ENCODE measurements around the gene NGFR. TPM values are rescaled to one million over a fixed set of nuclear protein-coding genes. Genes with fewer than 3 reads are reported as not detected.

NGFR gene
- total and polyA plus RNA-seq, 2 donors (not counting 1 experiment from before 2014, with no cell fraction given), result 0.14 to 0.17 TPM

GRCh38 chr17:49530118-49530517, 35.0 kb downstream of the NGFR start:
- no peak overlapping the region for H2AFZ ChIP-seq (ENCODE audit: low read length)
- no peaks in the 10 kb centered on the region for H4K20me1 ChIP-seq (ENCODE audit: control insufficient read depth, extremely low read depth, insufficient read depth, low read length)
- H3K27me3 ChIP-seq (ENCODE audit: control insufficient read depth, insufficient read depth, low read length), result peaks cover 11% of the 10 kb centered on the region
- H3K27ac ChIP-seq (ENCODE audit: insufficient read depth, low read length), result no peak overlapping the region
- H3K9me3 ChIP-seq (ENCODE audit: control insufficient read depth, insufficient read depth, low read depth, low read length), result no peaks in the 10 kb centered on the region
- no peak for TF ChIP-seq EZH2 (IDR thresholded peaks at IDR 0.05; ENCODE audit: low read length, missing control alignments)
- TF ChIP-seq CTCF (conservative IDR thresholded peaks at IDR 0.05 in 1 of 2, IDR thresholded peaks at IDR 0.05 in 1 of 2; ENCODE audit: low read depth in 1 of 2, low read length in 2 of 2), result no peak
- no peaks in the 10 kb centered on the region for H3K79me2 ChIP-seq (ENCODE audit: control insufficient read depth, insufficient read depth, low read length)
- no peak overlapping the region for H3K4me3 ChIP-seq (replicated peaks in 1 of 4; ENCODE audit: control extremely low read depth in 1 of 4, insufficient read depth in 1 of 4, low read depth in 3 of 4, low read length in 4 of 4)
- no peaks in the 10 kb centered on the region for H3K36me3 ChIP-seq (ENCODE audit: control insufficient read depth, insufficient read depth, low read length)
- DNase-seq (ENCODE audit: low read depth in 2 of 2), result no peak
- no peak overlapping the region for H3K4me2 ChIP-seq (ENCODE audit: extremely low read depth, insufficient read depth, low read length)
- H3K9ac ChIP-seq (ENCODE audit: insufficient read depth, low read length), result no peak overlapping the region
- H3K4me1 ChIP-seq (ENCODE audit: control insufficient read depth, extremely low read depth, insufficient read depth, low read length), result no peaks in the 10 kb centered on the region

GRCh38 chr17:49543860-49544259, 48.8 kb downstream of the NGFR start:
- no peak for DNase-seq (ENCODE audit: low read depth in 2 of 2)
- no peaks in the 10 kb centered on the region for H4K20me1 ChIP-seq (ENCODE audit: control insufficient read depth, extremely low read depth, insufficient read depth, low read length)
- H2AFZ ChIP-seq (ENCODE audit: low read length), result no peak overlapping the region
- no peaks in the 10 kb centered on the region for H3K9me3 ChIP-seq (ENCODE audit: control insufficient read depth, insufficient read depth, low read depth, low read length)
- H3K27me3 ChIP-seq (ENCODE audit: control insufficient read depth, insufficient read depth, low read length), result no peaks in the 10 kb centered on the region
- H3K79me2 ChIP-seq (ENCODE audit: control insufficient read depth, insufficient read depth, low read length), result no peaks in the 10 kb centered on the region
- H3K4me1 ChIP-seq (ENCODE audit: control insufficient read depth, extremely low read depth, insufficient read depth, low read length), result no peaks in the 10 kb centered on the region
- H3K4me2 ChIP-seq (ENCODE audit: extremely low read depth, insufficient read depth, low read length), result no peak overlapping the region
- no peak for TF ChIP-seq EZH2 (IDR thresholded peaks at IDR 0.05; ENCODE audit: low read length, missing control alignments)
- no peak for TF ChIP-seq CTCF (conservative IDR thresholded peaks at IDR 0.05 in 1 of 2, IDR thresholded peaks at IDR 0.05 in 1 of 2; ENCODE audit: low read depth in 1 of 2, low read length in 2 of 2)
- no peak overlapping the region for H3K4me3 ChIP-seq (replicated peaks in 1 of 4; ENCODE audit: control extremely low read depth in 1 of 4, insufficient read depth in 1 of 4, low read depth in 3 of 4, low read length in 4 of 4)
- H3K27ac ChIP-seq (ENCODE audit: insufficient read depth, low read length), result no peak overlapping the region
- H3K36me3 ChIP-seq (ENCODE audit: control insufficient read depth, insufficient read depth, low read length), result no peaks in the 10 kb centered on the region
- no peak overlapping the region for H3K9ac ChIP-seq (ENCODE audit: insufficient read depth, low read length)

- Histone ChIP-seq H3K9me3 (ENCODE audit: control insufficient read depth, insufficient read depth, low read depth, low read length) (no peaks in the 10 kb centered on the region), H3K27me3 (ENCODE audit: control insufficient read depth, insufficient read depth, low read length) (no peaks in the 10 kb centered on the region), H2AFZ (ENCODE audit: low read length) (no peak overlapping the region), H3K4me1 (ENCODE audit: control insufficient read depth, extremely low read depth, insufficient read depth, low read length) (no peaks in the 10 kb centered on the region), H3K36me3 (ENCODE audit: control insufficient read depth, insufficient read depth, low read length) (no peaks in the 10 kb centered on the region), H3K9ac (ENCODE audit: insufficient read depth, low read length) (no peak overlapping the region), H3K27ac (ENCODE audit: insufficient read depth, low read length) (no peak overlapping the region), H3K4me2 (ENCODE audit: extremely low read depth, insufficient read depth, low read length) (no peak overlapping the region), H3K79me2 (ENCODE audit: control insufficient read depth, insufficient read depth, low read length) (no peaks in the 10 kb centered on the region), H3K4me3 (replicated peaks in 1 of 4; ENCODE audit: control extremely low read depth in 1 of 4, insufficient read depth in 1 of 4, low read depth in 3 of 4, low read length in 4 of 4) (no peak overlapping the region), H4K20me1 (ENCODE audit: control insufficient read depth, extremely low read depth, insufficient read depth, low read length) (no peaks in the 10 kb centered on the region)
- no peak for DNase-seq (ENCODE audit: low read depth in 2 of 2)
- no peak for TF ChIP-seq CTCF (conservative IDR thresholded peaks at IDR 0.05 in 1 of 2, IDR thresholded peaks at IDR 0.05 in 1 of 2; ENCODE audit: low read depth in 1 of 2, low read length in 2 of 2)
- no peak for TF ChIP-seq EZH2 (IDR thresholded peaks at IDR 0.05; ENCODE audit: low read length, missing control alignments)
Measured at GRCh38 chr17:49545007-49545660, 50.0 kb downstream of the NGFR start.
